GM19455 (cell line): ENCODE measurements around the gene TFAP2C.
"Not testable (repeated sequence)": the region's sequence is repeated elsewhere in the genome, so short reads cannot be mapped to it uniquely, and the experiment has no call there.

Source experiments
- ATAC-seq: cut with Tn5 transposase; IDR thresholded peaks from one replicate; pipeline ENCODE4 v1.9.1; 2021; ENCODE audit not compliant: unreplicated experiment

The TFAP2C gene

GRCh38 chr20:56614196-56614595 is 14.9 kb upstream of the TFAP2C start:
- no peak for ATAC-seq

GRCh38 chr20:56616716-56617115 is 12.4 kb upstream of the TFAP2C start:
- no peak for ATAC-seq

DNA sequence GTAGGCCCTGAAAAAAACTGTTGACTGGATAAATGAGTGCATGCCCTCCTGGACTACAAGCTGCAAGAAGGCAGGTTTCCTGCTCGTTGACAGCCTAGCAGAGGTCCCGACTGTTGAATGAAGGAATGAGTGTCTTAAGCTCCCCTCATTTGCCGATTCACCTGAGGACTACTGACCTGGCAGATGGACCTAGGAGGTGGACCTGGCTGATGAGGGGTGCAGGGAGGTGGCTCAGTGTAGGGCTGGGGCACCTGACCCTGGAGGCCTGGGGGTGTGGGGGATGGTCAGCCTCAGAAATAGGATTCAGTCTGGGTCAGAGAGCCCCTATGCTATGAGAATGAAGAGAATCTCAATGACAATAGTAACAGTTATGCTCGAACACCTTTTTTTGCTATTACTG is 11.6 kb upstream of the TFAP2C start:
- no peak for ATAC-seq

- no peak for ATAC-seq
Measured at GRCh38 chr20:56621730-56622129, 7.4 kb upstream of the TFAP2C start.

DNA sequence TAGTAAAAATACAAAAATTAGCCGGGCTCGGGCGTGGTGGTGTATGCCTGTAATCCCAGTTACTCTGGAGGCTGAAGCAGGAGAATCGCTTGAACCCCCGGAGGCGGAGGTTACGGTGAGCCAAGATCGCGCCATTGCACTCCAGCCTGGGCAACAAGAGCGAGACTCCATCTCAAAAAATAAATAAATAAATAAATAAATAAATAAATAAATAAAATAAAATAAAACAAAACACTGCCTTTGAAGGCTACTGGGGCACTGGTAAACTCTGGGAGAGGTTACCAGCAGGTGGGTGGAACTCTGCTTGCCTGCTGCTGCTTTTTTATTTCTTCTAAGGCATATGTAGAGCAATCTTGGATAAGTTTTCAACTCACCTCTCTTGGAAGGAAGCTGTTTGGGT is 5.2 kb upstream of the TFAP2C start:
- ATAC-seq: not testable (repeated sequence)

DNA sequence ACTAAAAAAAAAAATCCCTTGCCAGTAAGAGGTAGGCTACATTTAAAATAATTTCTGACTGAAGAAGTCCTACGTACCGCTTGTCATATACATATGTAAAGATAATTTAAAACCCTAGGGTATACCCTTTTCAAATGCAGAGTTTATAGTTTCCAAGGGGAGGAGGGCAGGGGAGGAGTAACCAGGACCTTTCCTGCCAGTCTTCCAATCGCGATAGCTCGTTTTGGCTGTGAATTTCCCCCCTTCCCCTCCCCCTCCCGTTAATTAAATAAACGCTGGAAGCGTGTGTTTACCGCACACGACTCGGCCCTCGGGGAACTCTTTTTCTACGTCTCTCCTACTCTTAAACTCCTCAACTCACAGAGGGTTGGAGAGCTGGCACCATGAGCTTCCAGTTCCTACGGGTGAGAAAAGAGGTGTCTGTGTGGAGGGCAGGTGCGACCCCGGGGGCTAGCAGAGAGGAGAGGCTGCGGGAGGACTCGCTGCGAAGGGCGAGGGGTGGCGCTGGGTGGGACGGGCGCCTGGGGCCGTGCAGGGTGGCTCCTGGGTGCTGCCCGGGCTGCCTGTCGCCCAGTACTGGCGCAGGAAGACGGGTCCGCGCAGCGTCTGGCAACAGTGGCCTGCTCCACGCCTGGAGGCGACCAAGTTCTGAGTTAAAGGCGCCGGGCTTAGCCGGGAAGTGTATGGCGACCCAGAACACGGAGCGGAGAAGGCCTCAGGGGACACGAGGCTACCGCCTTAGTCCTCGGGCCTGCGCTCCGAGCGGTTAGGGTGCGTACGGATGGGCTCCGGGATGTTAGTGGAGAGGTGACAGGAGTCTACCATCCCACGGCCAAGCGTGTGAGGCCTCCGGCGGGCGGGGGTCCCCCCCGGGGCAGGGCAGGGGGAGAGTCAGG is 4.1 kb upstream of the TFAP2C start:
- ATAC-seq: no peak

DNA sequence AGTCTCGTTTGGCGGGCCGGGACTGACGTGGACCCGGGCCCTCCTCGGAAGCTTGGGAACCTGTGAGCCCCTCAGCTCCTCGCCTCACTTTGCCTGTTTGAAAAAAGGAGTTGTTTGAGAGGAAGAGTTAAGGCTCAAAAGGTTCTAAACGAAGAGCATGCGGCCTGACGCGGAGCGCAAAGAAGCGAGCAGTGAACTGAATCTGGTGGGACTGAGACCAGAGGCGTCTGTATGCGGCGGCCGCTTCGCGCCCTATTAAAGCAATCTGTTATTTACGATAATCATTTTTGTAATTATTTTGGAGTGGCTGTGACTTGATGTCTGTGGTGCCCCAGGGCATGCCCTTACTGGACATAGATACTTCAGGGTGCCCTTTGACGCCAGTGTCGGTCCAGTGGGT is 3.3 kb upstream of the TFAP2C start:
- no peak for ATAC-seq

DNA sequence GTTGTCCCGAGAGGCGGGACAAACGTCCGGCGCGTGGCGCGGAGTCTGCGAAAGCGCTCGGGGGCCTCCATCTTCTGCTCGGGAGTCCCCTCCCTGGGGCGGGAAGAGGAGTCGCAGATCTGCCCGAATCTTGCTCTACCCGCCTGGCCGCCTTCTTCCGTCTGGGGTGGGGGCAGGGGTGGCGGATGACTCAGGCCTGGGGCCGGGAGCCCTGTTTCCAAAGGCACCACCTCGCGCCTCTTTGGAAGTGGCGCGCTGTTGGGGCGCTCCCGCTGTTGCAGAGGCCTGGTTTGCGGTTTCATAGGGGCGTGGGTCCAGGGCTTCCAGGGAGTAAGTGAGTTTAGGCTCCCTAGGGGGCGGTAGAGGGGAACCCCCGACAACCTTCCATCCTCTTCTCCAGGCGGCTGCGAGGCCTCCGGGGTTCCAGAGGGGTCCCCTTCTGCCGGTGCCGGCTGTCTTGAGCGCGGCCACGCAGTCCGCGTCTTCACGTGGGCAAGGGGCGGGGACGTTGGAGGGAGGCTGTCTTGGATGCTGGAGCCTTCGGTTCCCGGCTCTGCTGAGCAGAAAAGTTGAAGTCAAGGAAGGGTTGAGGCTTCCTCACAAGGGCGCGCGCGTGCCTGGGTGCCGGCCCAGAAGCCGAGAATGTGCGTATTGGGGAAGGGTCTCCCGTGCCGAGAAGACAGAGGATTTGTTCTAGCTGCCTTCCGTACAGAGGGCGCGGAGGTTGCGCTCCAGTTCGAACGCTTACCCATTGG is 2.6 kb upstream of the TFAP2C start:
- no peak for ATAC-seq

GRCh38 chr20:56627122-56628014 is 1.7 kb upstream of the TFAP2C start:
- ATAC-seq: no peak

DNA sequence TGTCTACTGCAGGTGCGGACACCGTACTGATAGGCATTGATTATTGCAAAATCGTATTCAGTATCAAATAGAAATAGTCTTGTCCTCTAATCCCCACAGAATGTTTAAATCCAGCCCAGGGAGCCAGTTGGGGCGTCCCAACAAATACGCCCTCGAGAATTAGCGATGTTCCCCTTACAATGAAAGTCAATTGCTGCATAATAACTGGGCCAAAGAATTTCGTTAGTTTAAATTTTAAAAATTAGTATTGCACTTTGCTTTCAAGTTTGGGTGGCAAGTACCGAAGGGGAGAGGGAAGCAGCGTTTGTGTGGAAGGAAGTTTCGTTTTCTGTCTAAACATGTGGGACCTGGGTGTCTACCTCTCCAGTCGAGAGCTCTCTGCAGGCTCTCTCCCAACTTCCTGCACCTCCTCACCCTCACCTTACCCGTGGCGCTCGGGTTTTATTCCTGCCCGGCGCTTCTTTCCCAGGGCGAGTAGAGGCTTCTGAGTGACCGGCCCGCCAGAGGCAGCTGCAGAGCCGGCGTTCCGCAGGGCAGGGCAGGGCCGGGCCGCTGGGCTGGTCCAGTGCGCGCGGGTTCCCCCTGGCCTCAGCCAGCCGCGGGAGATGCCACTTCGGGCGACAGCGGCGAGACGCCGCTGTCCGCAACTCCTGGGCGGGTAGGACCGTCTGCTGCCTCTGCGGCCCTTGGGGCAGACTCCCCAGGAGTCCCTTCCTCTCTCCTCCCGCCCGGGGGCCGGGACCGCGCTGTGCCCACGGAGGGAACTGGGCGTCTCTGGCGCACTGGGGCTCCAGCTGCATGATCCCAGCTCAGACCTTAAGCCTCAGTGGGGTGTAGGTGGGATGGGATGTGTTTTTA is 862 bp upstream of the TFAP2C start:
- no peak for ATAC-seq

GRCh38 chr20:56629464-56630085 is 469 bp downstream of the TFAP2C start:
- ATAC-seq: no peak

DNA sequence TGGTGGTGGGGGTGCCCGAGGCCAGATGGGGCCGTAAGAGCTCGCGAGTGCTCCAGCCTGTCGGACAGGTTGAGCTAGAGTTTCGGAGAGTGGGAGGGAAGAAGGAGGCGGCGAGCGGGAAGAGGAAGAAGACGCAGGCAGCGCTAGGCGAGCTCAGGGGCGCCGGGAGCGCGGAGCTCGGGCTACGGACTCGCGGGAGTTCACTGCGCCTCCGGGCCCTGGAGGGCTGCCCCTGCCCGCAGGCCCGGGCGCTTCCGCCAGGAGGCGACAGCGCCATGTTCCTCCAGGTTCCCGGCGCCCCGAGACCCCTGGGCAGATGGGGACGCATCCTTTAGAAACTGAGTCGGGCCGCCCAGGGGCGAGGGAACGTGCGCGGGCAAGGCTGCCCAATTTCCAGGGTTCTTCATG is 984 bp downstream of the TFAP2C start:
- no peak for ATAC-seq

GRCh38 chr20:56630506-56631317 is 1.6 kb downstream of the TFAP2C start:
- ATAC-seq: no peak

GRCh38 chr20:56631318-56631989 is 2.3 kb downstream of the TFAP2C start:
- ATAC-seq: no peak

GRCh38 chr20:56631990-56632327 is 2.9 kb downstream of the TFAP2C start:
- ATAC-seq: no peak

DNA sequence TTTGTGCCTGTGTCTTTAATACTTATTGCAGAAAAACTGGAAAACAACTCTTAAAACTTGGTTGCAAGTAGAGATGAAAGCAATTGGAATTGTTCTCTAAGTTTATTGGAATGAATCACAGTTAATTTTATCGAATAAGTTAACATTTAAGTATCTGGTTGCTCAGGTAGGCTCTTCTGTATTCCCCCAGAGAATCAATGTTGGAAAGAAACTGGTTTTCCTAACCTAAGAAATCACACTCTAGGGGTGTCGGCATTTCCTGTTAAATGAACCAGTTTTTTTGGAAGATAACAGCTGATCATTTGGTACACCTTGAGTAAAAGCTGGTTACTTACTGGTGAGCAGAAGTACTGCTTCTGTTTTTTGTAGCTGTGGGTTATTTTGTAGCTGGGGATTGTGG is 5.2 kb downstream of the TFAP2C start:
- no peak for ATAC-seq

- no peak for ATAC-seq
Measured at GRCh38 chr20:56634735-56635385, 5.8 kb downstream of the TFAP2C start.

DNA sequence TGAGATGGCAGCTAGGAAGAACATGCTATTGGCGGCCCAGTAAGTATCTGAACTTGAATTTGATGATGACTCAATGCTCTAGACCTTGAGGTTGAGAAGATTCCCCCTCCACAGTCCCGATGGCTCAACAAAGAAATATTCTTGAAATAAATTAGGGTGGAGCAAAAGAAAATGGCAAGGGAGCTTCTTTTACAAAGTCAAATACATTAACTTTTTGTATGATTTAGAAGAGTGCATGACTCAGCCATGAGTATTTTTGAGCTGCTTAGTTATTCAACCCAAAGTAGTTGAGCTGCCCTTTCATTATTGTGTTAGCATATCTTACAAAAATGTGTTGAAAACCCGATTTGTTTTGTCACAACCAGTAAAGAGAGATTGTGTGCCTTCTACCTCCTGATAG is 7.6 kb downstream of the TFAP2C start:
- ATAC-seq: no peak
